Neural cell (in vitro differentiated cells): Measurements from ENCODE around the gene SPRR3. TPM values are rescaled to one million over a fixed set of nuclear protein-coding genes. Genes with fewer than 3 reads are reported as not detected.

ENCODE experiments used
- H2AFZ ChIP-seq: fragments of 200-600, 300-800 bp; sonication (generic), shearing (Covaris generic); 2 replicates; pipeline ENCODE4 v1.6.0; 2014; ENCODE audit warnings: low read depth, mild to moderate bottlenecking, antibody characterized with exemption, low read length, moderate library complexity
- H3F3A ChIP-seq: fragments of 200-600 bp; shearing (Covaris generic); 2 replicates; pipeline ENCODE4 v1.6.1; 2016; ENCODE audit warnings: mild to moderate bottlenecking, moderate library complexity, mixed read lengths, antibody characterized with exemption, low read length; ENCODE audit not compliant: insufficient read depth, poor library complexity, severe bottlenecking
- H3K27ac ChIP-seq: fragments of 200-600, 300-800 bp; sonication (generic), shearing (Covaris generic); 2 replicates; pipeline ENCODE4 v1.5.1; 2014; ENCODE audit warnings: mild to moderate bottlenecking, low read length, moderate library complexity
- H3K27me3 ChIP-seq: fragments of 300-800, 200-600 bp; sonication (generic), shearing (Covaris generic); 2 replicates; pipeline ENCODE4 v1.6.0; 2014; ENCODE audit warnings: mild to moderate bottlenecking, low read depth, low read length, moderate library complexity; ENCODE audit not compliant: insufficient read depth
- H3K36me3 ChIP-seq: fragments of 300-800, 200-600 bp; sonication (generic), shearing (Covaris generic); 2 replicates; pipeline ENCODE4 v1.5.1; 2014; ENCODE audit warnings: mild to moderate bottlenecking, antibody characterized with exemption, low read length, moderate library complexity; ENCODE audit not compliant: insufficient read depth
- H3K4me2 ChIP-seq: fragments of 300-800, 200-600 bp; sonication (generic), shearing (Covaris generic); 2 replicates; pipeline ENCODE4 v1.6.0; 2014; ENCODE audit warnings: mild to moderate bottlenecking, low read length
- H3K4me3 ChIP-seq: fragments of 300-800, 200-600 bp; sonication (generic), shearing (Covaris generic); 2 replicates; pipeline ENCODE4 v1.5.1; 2014; ENCODE audit warnings: mild to moderate bottlenecking, low read length, moderate library complexity
- H3K79me2 ChIP-seq: fragments of 200-600 bp; shearing (Covaris generic); replicated peaks from 2 replicates; pipeline ENCODE4 v1.6.0; 2014; ENCODE audit warnings: mild to moderate bottlenecking, low read length, moderate library complexity; ENCODE audit not compliant: insufficient read depth
- H3K9ac ChIP-seq: fragments of 300-800, 200-600 bp; sonication (generic), shearing (Covaris generic); 2 replicates; pipeline ENCODE4 v1.6.1; 2016; ENCODE audit warnings: mild to moderate bottlenecking, low read length, mixed read lengths
- H3K9me2 ChIP-seq: fragments of 200-600 bp; shearing (Covaris generic); 2 replicates; pipeline ENCODE4 v1.6.1; 2016; ENCODE audit warnings: mild to moderate bottlenecking, low read length, mixed read lengths; ENCODE audit not compliant: insufficient read depth
- H3K9me3 ChIP-seq: fragments of 200-600, 300-800 bp; sonication (generic), shearing (Covaris generic); 2 replicates; pipeline ENCODE4 v1.6.1; 2016; ENCODE audit warnings: mild to moderate bottlenecking, mixed run types, low read length, moderate library complexity, mixed read lengths
- H4K20me1 ChIP-seq: fragments of 200-600 bp; shearing (Covaris generic); 2 replicates; pipeline ENCODE4 v1.6.1; 2016; ENCODE audit warnings: mild to moderate bottlenecking, mixed run types; ENCODE audit not compliant: insufficient read depth
- CTCF ChIP-seq: fragments of 450-650 bp; IDR thresholded peaks from 2 replicates; pipeline ENCODE4 v1.5.1; 2014; ENCODE audit warnings: antibody characterized with exemption, mild to moderate bottlenecking, moderate library complexity; ENCODE audit not compliant: poor library complexity, severe bottlenecking
- EP300 ChIP-seq: fragments of 450-650 bp; conservative IDR thresholded peaks from 2 replicates; pipeline ENCODE4 v1.6.1; 2014; ENCODE audit warnings: antibody characterized with exemption, mild to moderate bottlenecking, moderate library complexity; ENCODE audit not compliant: poor library complexity, severe bottlenecking
- EZH2 ChIP-seq: fragments of 200-600, 300-800 bp; shearing (Covaris generic), sonication (generic); IDR thresholded peaks from 2 replicates; pipeline ENCODE4 v1.6.1; 2014; ENCODE audit warnings: antibody characterized with exemption, low read length, borderline replicate concordance, mild to moderate bottlenecking; ENCODE audit not compliant: insufficient read depth, poor library complexity, severe bottlenecking
- MXI1 ChIP-seq: fragments of 450-650 bp; conservative IDR thresholded peaks from 2 replicates; pipeline ENCODE4 v1.6.1; 2014; ENCODE audit warnings: antibody characterized with exemption, mild to moderate bottlenecking; ENCODE audit not compliant: poor library complexity, severe bottlenecking
- POLR2AphosphoS5 ChIP-seq: IDR thresholded peaks from 2 replicates; pipeline ENCODE4 v1.6.1; 2012
- RAD21 ChIP-seq: fragments of 450-650 bp; conservative IDR thresholded peaks from 2 replicates; pipeline ENCODE4 v1.6.1; 2014; ENCODE audit warnings: antibody characterized with exemption, mild to moderate bottlenecking, moderate library complexity
- REST ChIP-seq: IDR thresholded peaks from 2 replicates; pipeline ENCODE4 v1.6.1; 2012; ENCODE audit warnings: borderline replicate concordance
- SMC3 ChIP-seq: fragments of 450-650 bp; conservative IDR thresholded peaks from 2 replicates; pipeline ENCODE4 v1.6.1; 2014; ENCODE audit warnings: antibody characterized with exemption, mild to moderate bottlenecking, moderate library complexity; ENCODE audit not compliant: poor library complexity
- TAF1 ChIP-seq: IDR thresholded peaks from 2 replicates; pipeline ENCODE4 v1.6.1; 2012; ENCODE audit warnings: low read depth
- polyA plus RNA-seq: library from polyadenylated mRNA; depleted of rRNA; stranded (reverse); fragments of >200 nt; gene quantifications from 2 replicates; pipeline ENCODE4 v1.2.3, GENCODE V29; 2014

SPRR3 gene
- polyA plus RNA-seq, 1 donor from 2014 or later, result not detected

DNA sequence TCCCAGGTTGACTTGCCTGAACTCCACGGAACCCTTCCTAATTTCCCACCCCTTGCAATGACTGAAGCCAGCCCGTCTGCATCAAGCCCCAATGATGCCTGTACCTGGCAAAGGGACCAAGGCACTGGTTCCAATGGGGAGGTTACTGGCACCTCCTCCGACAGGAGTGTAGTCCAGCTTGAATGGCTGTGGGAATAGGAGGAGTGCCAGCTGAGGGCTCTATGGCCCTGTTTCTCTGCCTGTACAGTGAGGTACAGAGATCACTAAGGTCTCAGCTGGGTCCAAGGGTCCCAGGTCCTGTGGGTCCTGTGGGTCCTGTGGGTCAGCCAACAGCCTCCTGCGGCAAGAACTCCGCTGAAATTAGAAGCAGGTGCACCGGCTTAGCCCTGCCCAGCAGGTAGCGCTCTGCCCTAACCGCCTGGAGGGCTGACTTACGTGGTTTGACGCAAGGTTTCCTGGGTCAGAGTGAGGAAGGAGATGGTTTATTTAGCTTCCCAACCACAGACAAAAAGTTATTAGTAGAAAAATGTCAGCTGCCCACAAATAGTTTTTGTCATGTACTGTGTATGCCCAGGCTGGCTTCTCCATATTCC lies 41.0 kb upstream of the SPRR3 start:
- H3K4me2 ChIP-seq, result no peak overlapping the region
- H3K9ac ChIP-seq, result no peak overlapping the region
- TF ChIP-seq SMC3, result no peak
- TF ChIP-seq TAF1, result no peak
- no peak for TF ChIP-seq EZH2
- no peak for TF ChIP-seq RAD21
- TF ChIP-seq POLR2AphosphoS5, result no peak
- no peak for TF ChIP-seq MXI1
- TF ChIP-seq CTCF, result no peak
- no peak for TF ChIP-seq EP300
- no peak for TF ChIP-seq REST
- no peaks in the 10 kb centered on the region for H3K9me3 ChIP-seq
- H3K79me2 ChIP-seq, result no peaks in the 10 kb centered on the region
- H2AFZ ChIP-seq, result no peak overlapping the region
- H3K9me2 ChIP-seq, result no peaks in the 10 kb centered on the region
- H3K27me3 ChIP-seq, result no peaks in the 10 kb centered on the region
- H4K20me1 ChIP-seq, result no peaks in the 10 kb centered on the region
- no peaks in the 10 kb centered on the region for H3K36me3 ChIP-seq
- H3K4me3 ChIP-seq, result no peak overlapping the region
- no peaks in the 10 kb centered on the region for H3F3A ChIP-seq
- H3K27ac ChIP-seq, result no peak overlapping the region

DNA sequence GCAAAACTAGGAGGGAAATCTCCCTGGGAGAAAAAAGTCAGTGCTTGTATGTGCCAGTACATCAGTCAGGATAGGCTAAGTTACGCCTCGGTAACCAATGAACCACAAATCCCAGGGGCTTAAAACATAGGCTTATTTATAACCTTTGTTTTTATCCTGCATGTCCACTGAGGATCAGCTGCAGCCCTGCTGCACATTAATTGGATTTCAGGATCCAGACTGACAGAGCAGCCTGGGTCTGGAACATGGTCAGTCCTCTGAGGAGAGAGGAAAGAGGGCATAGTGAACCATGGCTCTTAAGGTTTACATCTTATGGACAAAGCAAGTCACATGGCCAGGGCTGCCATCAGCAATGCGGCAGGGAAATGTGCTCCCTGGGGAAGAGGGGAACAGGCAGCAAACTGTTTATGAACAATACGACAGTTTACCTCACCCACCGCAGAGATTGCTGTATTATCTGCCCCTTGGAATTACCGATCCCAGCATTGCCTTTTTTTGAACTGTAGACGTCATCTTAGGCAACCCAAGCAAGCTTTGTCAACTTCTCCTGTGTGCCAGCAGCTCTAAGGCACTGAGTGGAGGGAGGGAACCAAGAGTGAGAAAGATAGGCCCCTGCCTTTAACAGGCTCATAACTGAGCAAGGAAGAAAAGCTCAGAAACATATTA lies 40.2 kb upstream of the SPRR3 start:
- Histone ChIP-seq H3K27me3 (no peaks in the 10 kb centered on the region), H3K4me2 (no peak overlapping the region), H3K36me3 (no peaks in the 10 kb centered on the region), H2AFZ (no peak overlapping the region), H3K27ac (no peak overlapping the region), H3K4me3 (no peak overlapping the region), H3K9ac (no peak overlapping the region), H3K79me2 (no peaks in the 10 kb centered on the region), H3F3A (no peaks in the 10 kb centered on the region), H3K9me3 (no peaks in the 10 kb centered on the region), H4K20me1 (no peaks in the 10 kb centered on the region), H3K9me2 (no peaks in the 10 kb centered on the region)
- TF ChIP-seq RAD21 (no peak), TAF1 (no peak), POLR2AphosphoS5 (no peak), SMC3 (no peak), CTCF (no peak), MXI1 (no peak), REST (no peak), EP300 (no peak), EZH2 (no peak)
